Vagina (tissue), 2 donors: Measurements from ENCODE around the gene ZNF521.

Experiments
- CTCF ChIP-seq, 3 experiments: fragments of 450-650 bp in 2 of 3; fragments of 200-600 bp in 1 of 3; sonication (generic) in 1 of 3; IDR thresholded peaks; one replicate each; pipeline ENCODE4 v1.5.1; 2017 to 2019; ENCODE audit warnings: antibody characterized with exemption in 3 of 3, mild to moderate bottlenecking in 2 of 3, moderate library complexity in 2 of 3
- POLR2A ChIP-seq, 2 donors: fragments of 450-650 bp; IDR thresholded peaks; one replicate each; pipeline ENCODE4 v1.6.1; 2017; ENCODE audit warnings: antibody characterized with exemption in 2 of 2, mild to moderate bottlenecking in 2 of 2, moderate library complexity in 2 of 2
- POLR2AphosphoS5 ChIP-seq, 2 donors: sonication (generic); formaldehyde crosslinking; IDR thresholded peaks; one replicate each; pipeline ENCODE4 v1.9.0; 2017; ENCODE audit warnings: antibody characterized with exemption in 2 of 2, mild to moderate bottlenecking in 2 of 2, low read depth in 1 of 2; ENCODE audit not compliant: insufficient read depth in 1 of 2

GRCh38 chr18:25140962-25141308, 211.0 kb downstream of the ZNF521 start:
- TF ChIP-seq CTCF (IDR thresholded peaks at IDR 0.05) (no peak), POLR2AphosphoS5 (IDR thresholded peaks at IDR 0.05; ENCODE audit: insufficient read depth in 1 of 2, low read depth in 1 of 2) (no peak), POLR2A (IDR thresholded peaks at IDR 0.05) (no peak)
